ENCODE data around the gene CNTF. TPM values are rescaled to one million over a fixed set of nuclear protein-coding genes. Genes with fewer than 3 reads are reported as not detected.

CNTF gene
- total and polyA plus RNA-seq, 10 of the 15 experiments (the other 5 are each of a cell fraction or from before 2014, with no cell fraction given), result 0.16 to 2.3 (median 0.73) TPM

DNA sequence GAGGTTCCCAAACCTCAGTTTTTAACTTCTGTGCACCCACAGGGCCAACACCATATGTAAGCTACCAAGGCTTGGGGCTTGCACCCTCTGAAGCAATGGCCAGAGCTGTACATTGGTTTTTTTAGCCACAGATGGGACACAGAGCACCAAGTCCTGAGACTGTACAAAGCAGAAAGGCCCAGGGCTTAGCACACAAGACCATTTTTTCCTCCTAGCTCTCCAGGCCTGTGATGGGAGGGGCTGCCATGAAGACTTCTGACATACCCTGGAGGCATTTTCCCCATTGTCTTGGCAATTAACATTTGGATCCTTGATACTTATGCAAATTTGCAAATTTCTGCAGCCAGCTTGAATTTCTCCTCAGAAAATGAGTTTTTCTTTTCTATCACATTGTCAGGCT lies 23.4 kb downstream of the CNTF start:
- SMC1A ChIA-PET (ENCODE audit: uncharacterized antibody, unreplicated experiment), result interaction anchor here (1.3 to 3.2 kb wide), 9 partner anchors 9 to 199 kb away, joined by 3 to 26 read pairs (median 8); partner anchors contain the start of gene LPXN
- no peak overlapping the region for H3K4me2 ChIP-seq (ENCODE audit: control insufficient read depth, insufficient read depth)
- ATAC-seq (no peak), FAIRE-seq (no peak), DNase-seq (ENCODE audit: low read depth, low spot score) (no peak)
- BruUV-seq (replicated peaks), result no TSS peak
- no peak overlapping the region for H3K27ac ChIP-seq (ENCODE audit: control insufficient read depth, insufficient read depth)
- POLR2A ChIA-PET, result no interaction called here
- in situ Hi-C loops (cut with MboI) (no loop called here), intact Hi-C loops (cut with micrococcal nuclease; ENCODE audit: unreplicated experiment) (loop anchor here (2.0 kb wide), 2 partner anchors 29 to 67 kb away; partner anchors contain the start of gene ZFP91)
- no peak overlapping the region for H3K4me3 ChIP-seq
- peaks cover 9% of the 10 kb centered on the region for H3K9me3 ChIP-seq (replicated peaks; ENCODE audit: control insufficient read depth, insufficient read depth, low read length)
- TF ChIP-seq, protein P1, sequence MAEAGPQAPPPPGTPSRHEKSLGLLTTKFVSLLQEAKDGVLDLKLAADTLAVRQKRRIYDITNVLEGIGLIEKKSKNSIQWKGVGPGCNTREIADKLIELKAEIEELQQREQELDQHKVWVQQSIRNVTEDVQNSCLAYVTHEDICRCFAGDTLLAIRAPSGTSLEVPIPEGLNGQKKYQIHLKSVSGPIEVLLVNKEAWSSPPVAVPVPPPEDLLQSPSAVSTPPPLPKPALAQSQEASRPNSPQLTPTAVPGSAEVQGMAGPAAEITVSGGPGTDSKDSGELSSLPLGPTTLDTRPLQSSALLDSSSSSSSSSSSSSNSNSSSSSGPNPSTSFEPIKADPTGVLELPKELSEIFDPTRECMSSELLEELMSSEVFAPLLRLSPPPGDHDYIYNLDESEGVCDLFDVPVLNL (IDR thresholded peaks at IDR 0.05; ENCODE audit: low read depth, low read length), result no peak
- TF ChIP-seq, protein P2, sequence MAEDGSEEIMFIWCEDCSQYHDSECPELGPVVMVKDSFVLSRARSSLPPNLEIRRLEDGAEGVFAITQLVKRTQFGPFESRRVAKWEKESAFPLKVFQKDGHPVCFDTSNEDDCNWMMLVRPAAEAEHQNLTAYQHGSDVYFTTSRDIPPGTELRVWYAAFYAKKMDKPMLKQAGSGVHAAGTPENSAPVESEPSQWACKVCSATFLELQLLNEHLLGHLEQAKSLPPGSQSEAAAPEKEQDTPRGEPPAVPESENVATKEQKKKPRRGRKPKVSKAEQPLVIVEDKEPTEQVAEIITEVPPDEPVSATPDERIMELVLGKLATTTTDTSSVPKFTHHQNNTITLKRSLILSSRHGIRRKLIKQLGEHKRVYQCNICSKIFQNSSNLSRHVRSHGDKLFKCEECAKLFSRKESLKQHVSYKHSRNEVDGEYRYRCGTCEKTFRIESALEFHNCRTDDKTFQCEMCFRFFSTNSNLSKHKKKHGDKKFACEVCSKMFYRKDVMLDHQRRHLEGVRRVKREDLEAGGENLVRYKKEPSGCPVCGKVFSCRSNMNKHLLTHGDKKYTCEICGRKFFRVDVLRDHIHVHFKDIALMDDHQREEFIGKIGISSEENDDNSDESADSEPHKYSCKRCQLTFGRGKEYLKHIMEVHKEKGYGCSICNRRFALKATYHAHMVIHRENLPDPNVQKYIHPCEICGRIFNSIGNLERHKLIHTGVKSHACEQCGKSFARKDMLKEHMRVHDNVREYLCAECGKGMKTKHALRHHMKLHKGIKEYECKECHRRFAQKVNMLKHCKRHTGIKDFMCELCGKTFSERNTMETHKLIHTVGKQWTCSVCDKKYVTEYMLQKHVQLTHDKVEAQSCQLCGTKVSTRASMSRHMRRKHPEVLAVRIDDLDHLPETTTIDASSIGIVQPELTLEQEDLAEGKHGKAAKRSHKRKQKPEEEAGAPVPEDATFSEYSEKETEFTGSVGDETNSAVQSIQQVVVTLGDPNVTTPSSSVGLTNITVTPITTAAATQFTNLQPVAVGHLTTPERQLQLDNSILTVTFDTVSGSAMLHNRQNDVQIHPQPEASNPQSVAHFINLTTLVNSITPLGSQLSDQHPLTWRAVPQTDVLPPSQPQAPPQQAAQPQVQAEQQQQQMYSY (CRISPR knock-in tag; IDR thresholded peaks at IDR 0.05), result no peak
- RAD21 ChIA-PET (ENCODE audit: unreplicated experiment), result interaction anchor here (0.7 to 2.1 kb wide), 4 partner anchors 16 to 498 kb away, joined by 3 to 17 read pairs (median 4); no protein-coding TSS in a partner anchor
- H3K9ac ChIP-seq (ENCODE audit: control insufficient read depth, insufficient read depth, low read length), result no peak overlapping the region
- H3K79me2 ChIP-seq (ENCODE audit: control insufficient read depth, insufficient read depth, low read length), result no peaks in the 10 kb centered on the region
- peaks cover 10% of the 10 kb centered on the region for H3K4me1 ChIP-seq (ENCODE audit: control insufficient read depth, insufficient read depth, low read length)
- H2AFZ ChIP-seq (ENCODE audit: control insufficient read depth, low read depth, low read length), result no peak overlapping the region
- no peaks in the 10 kb centered on the region for H3K36me3 ChIP-seq (ENCODE audit: control insufficient read depth in 2 of 2, insufficient read depth in 2 of 2, low read length in 1 of 2)
- CTCF ChIA-PET, result interaction anchor here (0.6 to 5.4 kb wide), 8 partner anchors 9 to 490 kb away, joined by 3 to 46 read pairs (median 10); partner anchors contain the start of gene LPXN
- no peaks in the 10 kb centered on the region for H4K20me1 ChIP-seq (ENCODE audit: control insufficient read depth, insufficient read depth)
- H3K27me3 ChIP-seq (replicated peaks in 1 of 2; ENCODE audit: control insufficient read depth in 2 of 2, insufficient read depth in 2 of 2, low read length in 1 of 2), result no peaks in the 10 kb centered on the region

All from GM12878 (cell line).